GM21737 (cell line): ENCODE measurements around the gene DPH7.
"Not testable (repeated sequence)": the region's sequence is repeated elsewhere in the genome, so short reads cannot be mapped to it uniquely, and the experiment has no call there.

Source experiments
- ATAC-seq: cut with Tn5 transposase; IDR thresholded peaks from one replicate; pipeline ENCODE4 v1.9.1; 2021; ENCODE audit warnings: mild to moderate bottlenecking, moderate library complexity; ENCODE audit not compliant: unreplicated experiment

The DPH7 gene

DNA sequence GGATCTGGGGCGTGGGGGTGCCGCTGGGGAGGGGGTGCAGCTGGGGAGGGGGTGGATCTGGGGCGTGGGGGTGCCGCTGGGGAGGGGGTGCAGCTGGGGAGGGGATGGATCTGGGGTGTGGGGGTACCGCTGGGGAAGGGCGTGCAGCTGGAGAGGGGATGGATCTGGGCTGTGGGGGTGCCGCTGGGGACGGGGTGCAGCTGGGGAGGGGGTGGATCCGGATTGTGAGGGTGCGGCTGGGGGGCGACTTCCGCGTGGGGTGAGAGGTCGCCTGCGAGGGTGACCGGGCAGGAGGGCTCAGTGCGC, 27.8 kb downstream of the DPH7 start:
- not testable (repeated sequence) for ATAC-seq

DNA sequence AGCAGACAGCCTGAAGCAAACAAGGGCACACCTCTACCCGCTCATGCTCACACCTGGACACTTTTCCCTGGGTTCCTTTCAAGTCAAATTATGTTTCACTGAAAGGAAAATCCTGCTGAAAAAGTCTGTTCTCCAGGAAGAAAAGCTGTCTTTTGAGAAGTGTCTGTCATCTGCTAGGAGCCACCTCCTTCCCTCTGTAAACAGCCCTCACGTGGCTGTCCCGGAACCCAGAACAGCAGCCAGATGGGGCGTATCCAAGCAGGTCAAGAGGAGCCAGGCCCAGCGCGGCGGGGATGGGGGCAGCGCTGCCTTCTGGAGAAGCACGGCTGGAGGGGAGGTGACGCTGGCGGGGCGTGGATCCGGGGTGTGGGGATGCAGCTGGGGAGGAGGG, 28.5 kb downstream of the DPH7 start, which contains the start of gene PNPLA7:
Gene PNPLA7, minus strand, starts transcription at position 172 of the 391 bp plus-strand sequence. CDS start 205 bp downstream, outside the sequence.
- no peak for ATAC-seq

DNA sequence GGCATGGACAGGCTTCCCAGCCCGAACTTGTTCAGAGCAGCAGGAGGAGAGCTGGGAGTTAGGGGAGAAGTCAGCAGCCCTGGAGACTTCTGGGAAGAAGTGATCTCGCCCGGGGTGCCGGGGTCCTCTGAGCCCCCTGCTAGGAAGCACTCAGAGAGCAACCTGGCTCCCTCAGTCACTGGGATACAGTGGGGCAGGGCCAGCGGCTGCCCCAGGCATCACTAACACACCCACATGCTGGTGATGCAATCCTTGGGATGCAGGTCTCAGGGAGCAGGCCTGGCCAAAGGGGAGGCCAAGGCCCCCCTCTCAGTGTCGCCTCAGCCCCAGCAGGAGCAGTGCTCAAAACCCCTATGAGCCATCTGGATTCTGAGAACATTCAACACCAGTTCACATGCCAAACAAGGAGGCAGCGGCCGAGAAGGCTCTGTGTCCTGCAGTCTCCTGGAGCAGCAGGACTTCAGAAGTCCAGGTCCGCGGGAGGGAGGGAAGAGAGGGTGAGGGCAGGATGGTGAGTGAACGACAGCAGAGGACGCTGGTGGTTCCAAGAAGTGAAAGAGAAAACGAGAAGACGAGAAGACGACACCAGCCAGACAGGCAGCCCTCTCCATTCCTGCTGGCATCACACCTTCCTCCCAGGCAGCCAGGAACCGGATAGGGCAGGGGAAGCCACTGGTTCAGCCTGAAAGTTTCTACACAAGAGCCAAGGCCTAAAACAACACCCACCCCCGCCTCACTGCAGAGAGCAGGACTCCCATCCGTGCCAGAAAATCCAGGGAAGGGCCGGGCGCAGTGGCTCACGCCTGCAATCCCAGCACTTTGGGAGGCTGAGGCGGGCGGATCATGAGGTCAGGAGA, 30.8 kb downstream of the DPH7 start:
- no peak for ATAC-seq

DNA sequence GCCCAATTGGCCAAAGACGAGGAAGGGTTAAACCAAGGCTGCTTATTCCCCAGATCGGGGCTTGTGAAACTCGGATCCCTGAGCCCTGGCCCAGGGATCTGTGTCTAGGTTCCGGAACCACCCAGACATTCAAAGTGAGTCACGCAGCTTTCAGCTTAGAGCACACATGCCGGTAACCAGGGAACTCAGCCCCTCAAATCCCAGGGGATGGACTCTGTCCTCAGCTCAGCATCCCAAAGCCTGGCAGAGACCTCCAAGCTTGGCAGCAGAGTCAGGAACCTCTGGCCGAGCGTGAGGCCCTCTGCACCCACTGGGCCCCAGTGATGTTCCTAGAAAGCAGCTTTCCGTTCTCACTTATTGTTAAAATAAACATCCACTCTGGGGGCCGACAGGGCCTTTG, 33.6 kb downstream of the DPH7 start:
- ATAC-seq = no peak

DNA sequence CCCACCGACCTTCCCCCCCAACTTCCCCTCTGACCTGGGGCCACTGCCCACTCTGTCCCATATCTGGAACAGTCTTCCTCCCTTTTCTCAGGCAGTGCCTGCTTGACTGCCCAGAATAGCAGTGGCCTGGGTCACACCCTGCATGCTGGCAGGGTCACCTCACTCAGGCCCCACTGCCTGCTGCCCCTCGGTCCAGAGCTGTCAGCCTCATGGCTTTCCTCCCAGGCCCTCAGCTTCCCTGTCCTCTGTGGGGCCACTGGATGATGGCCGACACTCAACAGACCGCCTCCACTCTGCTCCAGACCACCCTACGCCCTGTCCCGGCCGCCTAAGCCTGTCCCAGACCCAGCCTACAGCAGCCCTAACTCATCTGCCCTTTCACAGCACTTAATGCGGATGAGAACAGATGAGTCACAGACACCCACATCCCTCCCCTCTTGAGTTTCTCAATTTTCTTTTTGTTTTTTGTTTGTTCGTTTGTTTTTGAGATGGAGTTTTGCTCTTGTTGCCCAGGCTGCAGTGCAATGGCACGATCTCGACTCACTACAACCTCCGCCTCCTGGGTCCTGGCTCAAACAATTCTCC, 34.5 kb downstream of the DPH7 start:
- no peak for ATAC-seq

DNA sequence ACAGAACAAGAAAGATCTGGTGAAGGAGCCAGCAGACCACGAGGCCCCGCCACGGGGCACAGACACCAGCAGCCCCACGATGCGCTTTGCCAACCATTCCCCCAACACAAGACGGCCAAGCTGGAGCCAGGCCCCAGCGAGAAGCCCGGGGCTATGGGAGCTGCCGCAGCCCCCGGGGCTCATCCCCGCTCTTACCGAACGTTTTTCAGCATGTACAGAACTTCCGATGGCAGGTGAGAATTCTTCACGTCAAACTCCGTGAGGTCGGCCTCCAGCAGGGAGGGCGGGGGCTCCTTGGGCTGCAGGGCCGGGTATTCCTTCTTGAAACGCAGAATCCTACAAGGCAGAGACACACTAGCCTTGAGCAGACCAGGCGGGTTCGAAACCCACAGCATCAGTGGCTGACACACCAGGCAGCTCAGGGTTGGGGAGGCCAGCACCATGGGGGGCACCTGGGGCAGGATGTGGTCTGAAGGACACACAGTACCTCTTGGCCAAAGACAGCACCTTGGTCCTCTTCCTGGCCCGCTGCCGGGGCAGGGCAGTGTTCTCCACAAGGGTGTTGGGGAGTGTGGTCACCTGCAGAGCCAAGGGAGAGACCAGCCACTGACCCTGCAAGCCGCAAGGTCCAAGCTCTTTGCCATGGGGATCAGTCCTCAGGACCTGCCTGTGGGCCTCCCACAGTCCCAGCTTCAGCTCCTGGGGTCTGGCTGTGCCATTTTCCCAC, 35.3 kb downstream of the DPH7 start:
- ATAC-seq = no peak

DNA sequence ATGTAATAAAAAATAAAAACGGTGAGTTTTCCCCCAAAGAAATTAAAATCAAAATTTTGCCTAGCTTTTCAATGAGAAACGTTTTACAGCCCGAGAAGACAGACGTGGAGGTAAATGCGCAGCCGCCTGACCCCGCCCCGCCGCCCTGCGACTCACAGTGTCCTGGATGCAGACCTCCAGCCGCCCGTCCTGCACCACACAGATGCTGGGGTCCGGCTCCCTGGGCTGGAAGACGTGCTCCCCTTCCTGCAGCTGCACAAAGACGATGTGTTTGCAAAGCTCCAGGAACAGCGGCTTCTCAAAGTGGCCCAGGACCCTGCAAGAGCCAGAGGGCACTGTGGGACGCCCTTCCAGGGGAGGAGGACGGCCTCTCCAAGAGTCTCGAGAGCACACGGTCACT, 36.2 kb downstream of the DPH7 start:
- no peak for ATAC-seq

DNA sequence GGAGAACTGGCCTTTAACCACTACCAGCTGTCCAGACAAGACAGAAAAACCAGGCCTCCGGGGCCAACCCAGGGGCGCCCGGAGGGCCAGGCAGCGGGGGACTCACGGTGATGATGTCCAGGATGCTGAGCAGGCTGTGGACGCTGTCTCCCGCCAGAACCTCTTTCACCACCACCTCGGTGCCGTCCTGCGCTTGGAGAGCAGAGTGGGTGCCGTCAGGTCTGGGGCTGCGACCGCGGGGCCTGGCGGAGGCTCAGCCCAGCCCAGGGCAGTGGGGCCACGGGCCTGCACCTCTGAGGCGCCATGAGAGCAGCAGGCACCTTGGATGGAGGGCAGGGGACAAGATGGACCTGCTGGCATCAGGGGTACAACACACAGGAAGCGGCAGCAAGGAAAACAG, 38.2 kb downstream of the DPH7 start:
- no peak for ATAC-seq

DNA sequence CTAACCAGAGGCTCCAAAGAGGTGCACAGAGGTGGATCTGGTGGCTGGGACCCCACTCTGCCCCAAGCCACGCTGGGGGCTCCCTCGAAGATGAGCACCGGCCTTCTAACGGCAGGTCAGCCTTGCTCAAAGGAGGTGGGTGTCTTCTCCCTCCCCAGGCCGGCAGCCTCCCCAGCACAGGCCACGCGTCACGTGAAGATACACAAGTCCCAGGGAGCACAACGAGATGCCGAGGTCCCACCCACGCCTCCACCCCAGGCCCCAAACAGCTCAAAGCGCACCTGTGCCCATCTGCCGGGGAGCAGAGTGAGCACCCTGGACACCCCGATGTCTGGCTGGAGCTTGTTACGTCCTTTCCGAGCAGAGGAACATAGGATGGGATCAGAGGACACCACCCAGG, 40.7 kb downstream of the DPH7 start:
- no peak for ATAC-seq

DNA sequence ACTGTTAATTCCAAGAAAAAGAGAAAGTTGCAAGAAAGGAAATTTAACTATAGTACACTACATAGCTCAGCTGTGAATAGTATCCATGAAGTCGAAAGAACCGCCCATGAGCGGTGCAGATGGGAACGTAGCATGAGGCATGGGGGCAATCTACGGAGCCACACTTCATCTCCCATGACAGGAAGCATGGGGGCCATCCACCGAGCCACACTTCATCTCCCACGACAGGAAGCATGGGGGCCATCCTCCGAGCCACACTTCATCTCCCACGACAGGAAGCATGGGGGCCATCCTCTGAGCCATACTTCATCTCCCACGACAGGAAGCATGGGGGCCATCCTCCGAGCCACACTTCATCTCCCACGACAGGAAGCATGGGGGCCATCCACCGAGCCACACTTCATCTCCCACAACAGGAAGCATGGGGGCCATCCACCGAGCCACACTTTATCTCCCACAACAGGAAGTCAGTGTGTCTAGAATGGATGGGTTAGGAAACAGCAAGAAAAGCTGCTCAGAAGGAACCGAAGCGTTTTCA, 42.1 kb downstream of the DPH7 start:
- ATAC-seq = not testable (repeated sequence)

DNA sequence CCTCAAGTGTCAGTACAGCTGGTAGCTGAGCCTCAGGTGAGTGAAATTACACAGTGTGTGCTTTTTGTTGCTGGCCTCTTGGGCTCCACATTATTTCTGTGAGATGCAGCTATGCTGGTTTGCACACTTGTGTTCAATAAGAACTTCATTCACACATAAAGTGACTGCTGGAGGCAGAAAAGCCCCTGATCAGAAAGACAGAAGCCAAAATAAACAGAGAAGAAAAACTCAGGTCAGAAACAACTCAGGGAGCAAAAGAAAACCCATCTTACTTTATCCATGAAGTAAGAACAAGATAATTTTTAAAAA, 43.7 kb downstream of the DPH7 start:
- no peak for ATAC-seq

DNA sequence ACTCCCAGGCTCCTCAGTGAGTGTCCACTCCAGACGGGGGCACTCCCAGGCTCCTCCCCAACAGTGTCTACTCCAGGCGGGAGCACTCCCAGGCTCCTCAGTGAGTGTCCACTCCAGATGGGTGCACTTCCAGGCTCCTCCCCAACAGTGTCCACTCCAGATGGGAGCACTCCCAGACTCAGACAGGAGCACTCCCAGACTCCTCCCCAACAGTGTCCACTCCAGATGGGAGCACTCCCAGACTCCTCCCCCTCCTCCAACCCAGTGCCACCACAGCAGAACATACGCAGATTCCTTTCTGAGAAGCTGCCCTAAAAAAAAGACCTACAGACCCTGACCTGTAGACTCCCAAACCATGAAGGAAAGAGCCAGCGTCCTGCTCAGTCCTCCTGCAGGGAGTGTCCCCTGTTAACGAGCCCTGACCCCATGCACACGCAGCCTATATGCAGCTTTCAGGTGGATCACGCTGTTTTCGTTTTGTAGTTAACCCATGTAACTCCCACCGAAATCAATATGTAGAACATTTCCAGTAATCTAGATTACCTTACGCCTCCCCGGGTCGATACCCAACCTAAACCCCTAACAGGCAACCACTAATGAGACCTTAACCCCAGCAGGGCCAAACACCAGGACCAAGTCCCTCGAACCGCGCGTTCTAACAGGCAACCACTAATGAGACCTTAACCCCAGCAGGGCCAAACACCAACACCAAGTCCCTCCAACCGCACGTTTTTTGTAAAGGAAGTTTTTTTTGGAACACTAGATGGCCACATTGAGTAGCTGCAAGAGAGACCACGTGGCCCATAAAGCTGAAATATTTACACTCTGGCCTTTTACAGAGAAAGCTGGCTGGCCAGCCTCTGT, 44.2 kb downstream of the DPH7 start:
- no peak for ATAC-seq

DNA sequence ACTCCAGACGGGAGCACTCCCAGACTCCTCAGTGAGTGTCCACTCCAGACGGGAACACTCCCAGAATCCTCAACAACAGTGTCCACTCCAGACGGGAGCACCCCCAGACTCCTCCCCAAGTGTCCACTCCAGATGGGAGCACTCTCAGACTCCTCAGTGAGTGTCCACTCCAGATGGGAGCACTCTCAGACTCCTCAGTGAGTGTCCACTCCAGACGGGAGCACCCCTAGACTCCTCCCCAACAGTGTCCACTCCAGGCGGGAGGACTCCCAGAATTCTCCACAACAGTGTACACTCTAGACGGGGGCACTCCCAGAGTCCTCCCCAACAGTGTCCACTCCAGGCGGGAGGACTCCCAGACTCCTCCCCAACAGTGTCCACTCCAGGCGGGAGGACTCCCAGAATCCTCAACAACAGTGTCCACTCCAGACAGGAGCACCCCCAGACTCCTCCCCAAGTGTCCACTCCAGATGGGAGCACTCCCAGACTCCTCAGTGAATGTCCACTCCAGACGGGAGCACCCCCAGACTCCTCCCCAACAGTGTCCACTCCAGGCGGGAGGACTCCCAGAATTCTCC, 45.7 kb downstream of the DPH7 start:
- not testable (repeated sequence) for ATAC-seq

DNA sequence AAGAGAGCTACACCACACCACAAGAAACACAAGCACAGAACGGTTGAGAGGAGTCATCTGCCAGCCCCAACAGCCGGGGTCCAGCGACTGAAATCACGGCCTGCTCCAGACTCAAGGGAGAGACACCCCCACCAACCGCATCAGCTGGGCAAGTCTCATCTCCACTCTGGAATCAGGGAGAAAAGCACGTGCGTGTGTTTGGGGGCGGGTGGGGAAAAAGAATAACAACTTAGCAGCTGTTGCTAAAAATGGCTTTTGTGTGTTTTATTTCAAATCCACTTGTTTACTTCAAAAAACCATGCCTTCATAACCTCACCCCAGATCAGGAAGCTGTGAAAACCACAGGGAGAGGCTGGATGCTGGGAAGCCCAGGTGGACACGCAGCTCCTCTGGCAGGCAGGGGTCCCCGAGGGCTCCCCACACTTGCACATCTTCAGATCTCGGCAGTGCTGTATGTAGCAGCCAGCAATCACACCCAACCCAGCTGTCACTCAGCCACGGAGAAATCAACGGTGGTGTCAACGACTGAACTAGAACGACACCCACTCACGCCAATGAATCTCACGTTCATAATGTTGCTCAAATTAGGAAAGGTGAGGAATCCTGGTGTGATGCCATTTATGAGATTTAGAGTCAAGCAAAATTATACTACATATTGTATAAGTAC, 47.5 kb downstream of the DPH7 start:
- ATAC-seq = no peak

DNA sequence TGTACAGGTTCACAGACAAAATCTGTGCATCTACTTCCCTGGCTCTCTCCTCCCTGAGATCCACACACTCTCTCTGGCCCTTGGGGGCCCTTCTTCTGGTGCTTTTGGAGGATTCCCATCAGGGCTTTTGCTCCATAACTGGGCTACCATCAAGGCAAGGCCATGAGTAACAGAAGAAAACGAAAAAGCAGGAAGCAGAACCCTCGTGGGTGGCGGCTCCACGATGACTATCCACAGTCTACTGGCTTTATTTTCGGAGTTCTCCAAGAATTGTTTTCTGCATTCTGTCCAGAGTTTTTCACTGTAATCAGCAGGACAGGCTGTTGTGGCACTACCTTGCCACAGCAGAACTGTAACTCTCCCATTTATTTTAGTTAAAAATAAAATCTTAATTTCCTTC, 48.4 kb downstream of the DPH7 start:
- ATAC-seq = no peak

DNA sequence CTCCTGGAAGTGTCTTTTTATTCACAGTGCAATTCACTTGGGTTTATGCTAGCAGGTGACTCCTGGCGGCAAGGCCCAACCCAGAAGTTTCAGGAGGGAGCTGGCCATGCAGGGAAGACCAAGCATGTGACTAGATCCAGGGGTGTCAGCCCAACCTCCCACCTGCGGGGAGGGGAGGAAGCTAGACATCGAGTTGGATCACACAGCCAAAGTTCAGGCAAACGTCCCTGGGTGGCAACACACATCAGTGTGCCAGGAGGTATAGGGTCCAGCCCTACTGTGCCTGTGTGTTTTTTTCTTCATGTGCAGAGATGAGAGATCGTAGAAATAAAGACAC, 53.8 kb downstream of the DPH7 start:
- ATAC-seq = no peak

DNA sequence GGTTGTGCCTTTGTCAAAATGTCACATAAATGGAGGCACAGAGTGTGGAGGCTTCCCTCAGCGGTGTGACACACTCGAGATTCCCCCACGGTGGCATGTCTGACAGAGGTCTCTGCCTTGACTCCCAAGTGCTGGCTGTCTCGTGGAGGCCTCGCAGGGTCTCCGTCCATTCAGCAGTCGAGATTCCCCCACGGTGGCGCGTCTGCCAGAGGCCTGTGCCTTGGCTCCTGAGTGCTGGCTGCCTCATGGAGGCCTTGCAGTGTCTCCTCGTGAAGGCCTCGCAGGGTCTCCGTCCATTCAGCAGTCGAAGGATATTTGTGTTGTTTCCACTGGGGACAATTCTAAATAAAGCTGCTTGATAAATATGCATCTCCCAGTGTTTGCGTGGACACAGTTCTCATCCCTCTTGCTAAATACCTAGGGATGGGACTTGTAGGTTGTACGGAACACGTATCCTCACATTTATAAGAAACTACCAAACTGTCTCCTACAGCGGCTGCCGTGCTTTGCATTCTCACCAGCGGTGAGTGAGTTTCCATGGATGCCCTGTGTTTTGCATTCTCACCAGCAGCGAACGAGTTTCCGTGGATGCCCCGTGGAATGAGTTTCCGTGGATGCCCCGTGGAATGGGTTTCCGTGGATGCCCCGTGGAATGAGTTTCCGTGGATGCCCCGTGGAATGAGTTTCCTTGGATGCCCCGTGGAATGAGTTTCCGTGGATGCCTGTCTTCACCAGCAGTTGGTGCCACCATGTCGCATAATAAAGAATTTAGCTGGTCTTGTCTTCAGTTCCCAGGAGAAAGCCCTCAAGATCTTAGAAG, 54.4 kb downstream of the DPH7 start:
- no peak for ATAC-seq

DNA sequence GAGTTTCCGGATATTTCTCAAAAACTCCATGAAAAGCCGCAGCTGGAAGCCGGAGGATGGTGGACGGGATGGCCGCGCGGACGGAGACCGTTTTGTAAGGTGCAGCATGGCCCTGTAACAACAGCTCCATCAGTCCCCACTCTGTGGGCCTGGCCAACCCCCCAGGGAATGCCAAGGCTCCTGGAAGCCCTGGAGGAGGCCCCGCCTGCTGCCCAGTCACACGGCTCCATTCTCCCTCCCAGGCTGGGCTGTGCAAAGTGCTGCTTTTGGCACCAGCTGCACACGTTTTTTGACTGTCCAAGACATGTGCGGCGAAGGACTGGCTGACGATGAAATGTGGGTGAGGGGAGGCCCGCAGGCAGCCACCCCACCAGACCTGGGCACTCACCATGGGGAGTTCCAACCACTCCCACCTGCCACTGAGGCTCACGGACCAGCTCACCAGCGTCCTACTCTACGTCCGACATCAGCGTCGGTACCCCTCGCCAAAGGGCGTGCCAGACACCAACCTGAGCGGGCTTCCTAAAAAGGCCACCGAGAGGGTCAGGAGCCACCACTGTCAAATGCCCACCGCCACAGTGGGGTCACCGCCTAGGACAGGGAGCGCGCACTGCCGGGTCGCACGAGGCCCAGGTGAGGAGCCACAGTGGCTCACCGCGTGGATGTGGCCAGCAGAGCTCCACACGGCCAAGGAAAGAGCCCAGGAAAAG, 55.8 kb downstream of the DPH7 start:
- no peak for ATAC-seq
